Upper lobe of right lung (tissue), 1 donor: Measurements from ENCODE around the gene TTC31. TPM values are rescaled to one million over a fixed set of nuclear protein-coding genes. Genes with fewer than 3 reads are reported as not detected.

ENCODE experiments used
- ATAC-seq: fragments of 200-7000 bp; cut with Tn5 transposase; one replicate; pipeline ENCODE4 v1.9.1; 2020; ENCODE audit warnings: mild to moderate bottlenecking, moderate library complexity
- DNase-seq: peaks from one replicate; pipeline ENCODE4 v3.0.0-alpha.2; 2020
- H3K27ac ChIP-seq: fragments of 200-600 bp; one replicate; pipeline ENCODE4 v1.8.0; 2022
- H3K27me3 ChIP-seq: fragments of 200-600 bp; one replicate; pipeline ENCODE4 v1.8.0; 2022; ENCODE audit warnings: mild to moderate bottlenecking
- H3K36me3 ChIP-seq: fragments of 200-600 bp; one replicate; pipeline ENCODE4 v1.8.0; 2022
- H3K4me1 ChIP-seq: fragments of 200-600 bp; one replicate; pipeline ENCODE4 v1.8.0; 2022
- H3K4me3 ChIP-seq: fragments of 200-600 bp; one replicate; pipeline ENCODE4 v1.8.0; 2022; ENCODE audit warnings: mild to moderate bottlenecking
- H3K9me3 ChIP-seq: fragments of 200-600 bp; one replicate; pipeline ENCODE4 v1.8.0; 2022
- intact Hi-C: fragments of 100-400 bp; cut with DNase I; formaldehyde crosslinking; loops from one replicate; pipeline ENCODE4 v1.11.0; 2022
- total RNA-seq: library from RNA; stranded (reverse); fragmentation: NEBNext Ultra II Directional; extraction: Animal tissue kit (Norgen Biotek cat#: 25700); gene quantifications from one replicate; pipeline ENCODE4 v1.2.1, GENCODE V29; 2021
- TF ChIP-seq, protein P1 (sequence below): fragments of 200-600 bp; IDR thresholded peaks from one replicate; pipeline ENCODE4 v1.8.0; 2022; ENCODE audit warnings: antibody characterized with exemption
- donor health status: DM: no; HTN: yes; CAD: no; lungs with severe emphysema.

The TTC31 gene
- total RNA-seq, 1 donor from 2014 or later: 23.4 TPM

DNA sequence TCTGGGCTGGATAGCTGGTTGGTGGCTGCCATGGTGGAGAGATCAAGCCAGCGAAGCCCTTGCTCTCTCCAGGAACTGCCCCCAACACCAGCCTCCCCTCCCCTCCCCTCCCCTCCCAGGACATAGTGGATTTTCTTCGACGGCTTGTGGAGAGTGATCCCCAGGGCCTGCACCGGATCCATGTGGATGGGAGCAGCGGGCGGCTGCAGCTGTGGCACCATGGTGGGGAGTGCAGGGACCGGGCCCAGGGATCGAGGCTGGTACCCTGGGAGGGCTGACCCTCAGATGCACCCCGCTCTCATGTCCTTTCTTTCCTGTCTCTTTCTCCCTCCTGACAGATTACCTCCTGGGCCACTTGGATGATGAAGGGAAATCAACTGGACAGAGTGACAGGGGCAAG is 7.0 kb downstream of the TTC31 start:
- intact Hi-C loops: loop anchor here (10.0 kb wide), 1 partner anchor 95 kb away; no protein-coding TSS in a partner anchor

DNA sequence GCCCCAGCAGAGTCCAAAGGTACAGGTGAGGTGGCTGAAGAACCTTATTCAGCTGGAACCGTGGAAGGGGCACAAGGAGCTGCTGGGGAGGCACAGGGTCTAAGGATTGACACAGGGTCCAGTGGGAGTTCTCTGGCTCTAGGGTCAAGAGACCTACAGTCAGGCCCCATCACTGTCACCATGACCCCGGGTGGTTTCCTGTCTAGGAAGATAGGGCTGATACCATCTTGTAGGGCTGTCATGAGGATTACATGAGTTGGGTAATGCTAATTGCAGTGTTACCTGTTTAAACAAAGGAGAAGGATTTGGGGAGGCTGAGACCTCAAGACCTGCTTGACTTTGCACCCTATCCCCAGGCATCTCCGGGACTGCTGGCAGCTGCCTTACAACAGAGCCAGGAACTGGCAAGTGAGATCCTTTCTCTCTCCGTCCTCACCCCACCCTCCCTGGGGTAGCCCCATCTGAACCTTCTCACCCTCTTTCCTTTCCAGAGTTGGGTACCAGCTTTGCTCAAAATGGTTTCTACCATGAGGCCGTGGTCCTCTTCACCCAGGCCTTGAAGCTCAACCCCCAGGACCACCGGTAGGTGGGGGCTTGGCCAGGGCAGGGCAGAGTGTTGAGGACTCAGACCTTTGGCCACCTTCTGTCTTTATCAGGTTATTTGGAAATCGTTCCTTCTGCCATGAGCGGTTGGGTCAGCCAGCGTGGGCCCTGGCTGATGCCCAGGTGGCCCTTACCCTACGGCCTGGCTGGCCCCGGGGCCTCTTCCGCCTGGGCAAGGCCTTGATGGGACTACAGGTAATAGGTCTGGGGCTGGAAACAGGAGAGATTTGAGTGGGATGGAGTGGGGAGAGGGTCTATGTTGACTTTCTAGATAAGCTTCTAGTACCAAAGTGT is 9.0 kb downstream of the TTC31 start:
- no peak overlapping the region for H3K4me3 ChIP-seq
- no peaks in the 10 kb centered on the region for H3K4me1 ChIP-seq
- H3K36me3 ChIP-seq: peaks cover 43% of the 10 kb centered on the region
- peaks cover 2% of the 10 kb centered on the region for H3K27me3 ChIP-seq
- intact Hi-C loops: loop anchor here (10.0 kb wide), 1 partner anchor 93 kb away; no protein-coding TSS in a partner anchor
- H3K9me3 ChIP-seq: no peaks in the 10 kb centered on the region
- ATAC-seq (no peak), DNase-seq (no peak)
- TF ChIP-seq, protein P1, sequence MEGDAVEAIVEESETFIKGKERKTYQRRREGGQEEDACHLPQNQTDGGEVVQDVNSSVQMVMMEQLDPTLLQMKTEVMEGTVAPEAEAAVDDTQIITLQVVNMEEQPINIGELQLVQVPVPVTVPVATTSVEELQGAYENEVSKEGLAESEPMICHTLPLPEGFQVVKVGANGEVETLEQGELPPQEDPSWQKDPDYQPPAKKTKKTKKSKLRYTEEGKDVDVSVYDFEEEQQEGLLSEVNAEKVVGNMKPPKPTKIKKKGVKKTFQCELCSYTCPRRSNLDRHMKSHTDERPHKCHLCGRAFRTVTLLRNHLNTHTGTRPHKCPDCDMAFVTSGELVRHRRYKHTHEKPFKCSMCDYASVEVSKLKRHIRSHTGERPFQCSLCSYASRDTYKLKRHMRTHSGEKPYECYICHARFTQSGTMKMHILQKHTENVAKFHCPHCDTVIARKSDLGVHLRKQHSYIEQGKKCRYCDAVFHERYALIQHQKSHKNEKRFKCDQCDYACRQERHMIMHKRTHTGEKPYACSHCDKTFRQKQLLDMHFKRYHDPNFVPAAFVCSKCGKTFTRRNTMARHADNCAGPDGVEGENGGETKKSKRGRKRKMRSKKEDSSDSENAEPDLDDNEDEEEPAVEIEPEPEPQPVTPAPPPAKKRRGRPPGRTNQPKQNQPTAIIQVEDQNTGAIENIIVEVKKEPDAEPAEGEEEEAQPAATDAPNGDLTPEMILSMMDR: no peak
- H3K27ac ChIP-seq: no peak overlapping the region

More for the DNA sequence above, 7.0 kb downstream of the TTC31 start:
- no peaks in the 10 kb centered on the region for H3K9me3 ChIP-seq
- no peak overlapping the region for H3K4me3 ChIP-seq
- DNase-seq (no peak), ATAC-seq (no peak)
- no peak overlapping the region for H3K27ac ChIP-seq
- H3K36me3 ChIP-seq: peaks cover 56% of the 10 kb centered on the region
- H3K27me3 ChIP-seq: no peaks in the 10 kb centered on the region
- TF ChIP-seq, protein P1: no peak
- no peaks in the 10 kb centered on the region for H3K4me1 ChIP-seq

DNA sequence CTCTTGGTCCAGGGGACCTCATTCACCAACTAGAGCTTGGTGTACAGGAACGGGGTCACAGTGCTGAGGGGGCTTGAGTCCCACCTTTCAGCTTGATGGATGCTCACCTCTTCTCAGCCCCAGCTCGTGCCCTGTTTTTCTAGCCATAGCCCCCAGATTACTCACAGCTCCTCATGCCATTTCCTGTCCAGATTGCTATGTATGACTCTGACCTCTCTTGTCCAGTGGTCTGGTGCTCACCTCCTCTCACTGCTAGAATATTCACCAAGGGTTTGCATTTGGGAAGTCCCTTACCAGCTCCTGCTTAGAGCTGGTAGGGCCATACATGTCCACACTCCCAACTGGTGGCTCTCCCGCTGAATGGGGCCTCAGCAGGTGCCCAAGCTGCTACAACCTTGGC is 10.7 kb downstream of the TTC31 start:
- peaks cover 43% of the 10 kb centered on the region for H3K36me3 ChIP-seq
- H3K4me3 ChIP-seq: no peak overlapping the region
- no peaks in the 10 kb centered on the region for H3K9me3 ChIP-seq
- H3K27me3 ChIP-seq: peaks cover 15% of the 10 kb centered on the region
- DNase-seq: no peak
- peaks cover 9% of the 10 kb centered on the region for H3K4me1 ChIP-seq
- intact Hi-C loops: loop anchor here (10.0 kb wide), 1 partner anchor 91 kb away; no protein-coding TSS in a partner anchor
- H3K27ac ChIP-seq: no peak overlapping the region
- TF ChIP-seq, protein P1: no peak
- ATAC-seq: no peak

DNA sequence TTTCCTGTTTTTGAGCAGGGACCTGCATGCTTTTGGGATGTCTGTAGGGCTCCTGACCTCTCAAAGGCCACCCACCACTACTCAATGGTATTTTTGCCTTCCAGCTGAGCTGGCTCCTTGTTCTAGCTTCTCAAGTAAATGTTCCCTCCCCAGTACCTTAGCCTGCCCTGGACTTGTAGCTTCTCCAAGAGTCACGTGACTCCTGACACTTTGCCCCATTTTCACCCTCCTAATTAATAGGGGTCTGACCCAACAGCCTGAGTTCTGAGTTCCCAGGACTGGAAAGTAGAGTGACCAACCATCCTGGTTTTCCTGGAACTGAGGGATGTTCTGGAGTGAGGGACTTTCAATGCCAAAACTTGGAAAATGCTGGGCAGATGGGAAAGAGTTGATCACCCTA is 12.6 kb downstream of the TTC31 start:
- Histone ChIP-seq H3K27me3 (peaks cover 34% of the 10 kb centered on the region), H3K4me1 (peaks cover 22% of the 10 kb centered on the region), H3K4me3 (no peak overlapping the region), H3K36me3 (peaks cover 34% of the 10 kb centered on the region), H3K27ac (no peak overlapping the region), H3K9me3 (no peaks in the 10 kb centered on the region)
- TF ChIP-seq, protein P1: no peak
- ATAC-seq: no peak
- no peak for DNase-seq
- intact Hi-C loops: loop anchor here (10.0 kb wide), 1 partner anchor 89 kb away; no protein-coding TSS in a partner anchor

DNA sequence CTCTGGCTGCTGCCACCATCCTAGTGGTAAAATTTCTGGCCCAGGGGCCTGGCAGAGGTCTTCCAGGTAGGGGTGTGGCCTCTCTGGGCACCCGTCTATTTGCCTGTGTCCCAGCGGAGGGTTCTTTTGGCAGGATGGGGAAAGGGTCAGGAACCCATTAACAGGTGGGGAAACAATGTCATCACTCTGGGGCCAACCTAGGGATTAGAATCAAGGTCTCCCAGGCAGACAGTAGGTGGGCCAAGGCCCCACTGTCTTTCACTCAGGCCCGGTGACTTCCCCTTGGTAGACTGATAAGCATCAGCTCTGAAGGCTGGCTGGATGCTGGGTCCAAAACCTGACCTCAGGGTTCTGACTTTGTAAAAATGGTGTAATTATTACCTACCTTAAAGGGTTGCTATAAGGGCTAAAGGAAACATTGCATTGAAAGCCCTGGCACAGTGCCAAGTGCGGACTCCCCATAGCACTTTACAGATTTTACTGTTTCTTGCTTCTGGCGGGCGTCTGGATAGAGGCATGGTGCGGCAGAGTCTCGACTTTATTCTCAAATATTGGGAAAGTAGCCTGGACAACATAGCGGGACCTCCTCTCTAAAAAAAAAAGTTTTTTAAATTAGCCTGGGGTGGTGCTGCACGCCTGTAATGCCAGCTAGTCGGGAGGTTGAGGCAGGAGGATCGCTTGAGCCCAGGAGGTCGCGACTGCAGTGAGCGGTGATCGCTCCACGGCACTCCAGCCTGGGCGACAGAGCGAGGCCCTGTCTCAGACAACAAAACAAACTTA is 14.3 kb downstream of the TTC31 start:
- no peak for DNase-seq
- peak overlapping the region; percentile 44 for H3K4me3 ChIP-seq
- TF ChIP-seq, protein P1: no peak
- no peak overlapping the region for H3K27ac ChIP-seq
- intact Hi-C loops: loop anchor here (10.0 kb wide), 1 partner anchor 88 kb away; no protein-coding TSS in a partner anchor
- H3K27me3 ChIP-seq: peaks cover 41% of the 10 kb centered on the region
- peaks cover 25% of the 10 kb centered on the region for H3K4me1 ChIP-seq
- peaks cover 17% of the 10 kb centered on the region for H3K36me3 ChIP-seq
- no peaks in the 10 kb centered on the region for H3K9me3 ChIP-seq
- no peak for ATAC-seq
